Smooth muscle cell (in vitro differentiated cells): Measurements from ENCODE around the gene PRKCB. TPM values are rescaled to one million over a fixed set of nuclear protein-coding genes. Genes with fewer than 3 reads are reported as not detected.

Experiments used
- DNase-seq: peaks from one replicate; lab custom pipeline; 2025; ENCODE audit not compliant: unreplicated experiment; lab: John Stamatoyannopoulos, UW
- H2AFZ ChIP-seq: fragments of 200-600 bp; sonication (generic); 2 replicates; pipeline ENCODE4 v1.6.0; 2016; ENCODE audit warnings: antibody characterized with exemption, low read depth, mild to moderate bottlenecking
- H3F3A ChIP-seq: fragments of 200-600 bp; sonication (generic); 2 replicates; pipeline ENCODE4 v1.6.0; 2017; ENCODE audit warnings: antibody characterized with exemption, low read depth
- H3K27ac ChIP-seq: fragments of 200-600 bp; sonication (generic); 2 replicates; pipeline ENCODE4 v1.5.1; 2016; ENCODE audit warnings: low read depth, mild to moderate bottlenecking
- H3K27me3 ChIP-seq: fragments of 200-600 bp; sonication (generic); 2 replicates; pipeline ENCODE4 v1.6.1; 2016; ENCODE audit warnings: low read depth, mild to moderate bottlenecking
- H3K36me3 ChIP-seq: fragments of 200-600 bp; sonication (generic); 2 replicates; pipeline ENCODE4 v1.5.1; 2016; ENCODE audit warnings: low read depth
- H3K4me1 ChIP-seq: fragments of 200-600 bp; sonication (generic); 2 replicates; pipeline ENCODE4 v1.5.1; 2016; ENCODE audit warnings: low read depth
- H3K4me2 ChIP-seq: fragments of 200-600 bp; sonication (generic); 2 replicates; pipeline ENCODE4 v1.6.0; 2016; ENCODE audit warnings: mild to moderate bottlenecking
- H3K4me3 ChIP-seq: fragments of 200-600 bp; sonication (generic); 2 replicates; pipeline ENCODE4 v1.5.1; 2016; ENCODE audit warnings: mild to moderate bottlenecking
- H3K79me2 ChIP-seq: fragments of 200-600 bp; sonication (generic); 2 replicates; pipeline ENCODE4 v1.6.0; 2016; ENCODE audit warnings: low read depth, mild to moderate bottlenecking
- H3K9ac ChIP-seq: fragments of 200-600 bp; sonication (generic); 2 replicates; pipeline ENCODE4 v1.6.0; 2016; ENCODE audit warnings: low read depth
- H3K9me3 ChIP-seq: fragments of 200-600 bp; sonication (generic); replicated peaks from 2 replicates; pipeline ENCODE4 v1.5.1; 2016; ENCODE audit warnings: low read depth
- H4K20me1 ChIP-seq: fragments of 200-600 bp; sonication (generic); 2 replicates; pipeline ENCODE4 v1.6.0; 2016; ENCODE audit warnings: low read depth
- WGBS: methylation state at CpG from one replicate; pipeline ENCODE4 v1.1.7; 2016; ENCODE audit warnings: low lambda C conversion rate; 5-methylcytosine and 5-hydroxymethylcytosine counted together
- polyA plus RNA-seq: library from polyadenylated mRNA; unstranded; fragments of >200 nt; fragmentation: Nextera tagmentation; extraction: Ambion mirVana; gene quantifications from 2 replicates; pipeline ENCODE4 v1.2.1, GENCODE V29; 2016
- total RNA-seq: library from RNA; depleted of rRNA; stranded (reverse); fragments of >200 nt; gene quantifications from 2 replicates; pipeline ENCODE4 v1.2.3, GENCODE V29; 2014
- TF ChIP-seq, protein P1 (sequence below): fragments of 200-600 bp; sonication (generic); IDR thresholded peaks from 2 replicates; pipeline ENCODE4 v1.5.1; 2017; ENCODE audit warnings: borderline replicate concordance, mild to moderate bottlenecking, antibody characterized with exemption; ENCODE audit not compliant: insufficient read depth, poor library complexity, severe bottlenecking

Gene PRKCB
- total and polyA plus RNA-seq, 2 experiments from 2014 or later: 0.36 TPM; not detected in 1

DNA sequence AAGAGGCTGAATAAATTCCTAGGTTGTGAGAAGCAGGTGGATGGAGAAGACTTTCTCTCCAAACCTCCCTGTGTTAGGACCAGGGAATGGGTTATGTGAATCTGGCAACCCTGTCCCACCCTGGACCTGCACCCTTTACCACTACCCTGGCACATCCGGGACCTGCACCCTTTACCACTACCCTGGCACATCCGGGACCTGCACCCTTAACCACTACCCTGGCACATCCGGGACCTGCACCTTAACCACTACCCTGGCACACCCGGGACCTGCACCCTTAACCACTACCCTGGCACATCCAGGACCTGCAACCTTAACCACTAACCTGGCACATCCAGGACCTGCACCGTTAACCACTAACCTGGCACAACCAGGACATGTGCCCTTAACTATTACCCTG is 213.3 kb downstream of the PRKCB start:
- Histone ChIP-seq H3K27me3 (peaks cover 14% of the 10 kb centered on the region), H3K27ac (no peak overlapping the region), H3K9me3 (no peaks in the 10 kb centered on the region), H3K4me1 (no peaks in the 10 kb centered on the region), H3F3A (no peaks in the 10 kb centered on the region), H3K4me3 (no peak overlapping the region), H2AFZ (no peak overlapping the region), H3K9ac (no peak overlapping the region), H4K20me1 (no peaks in the 10 kb centered on the region), H3K4me2 (no peak overlapping the region), H3K79me2 (no peaks in the 10 kb centered on the region), H3K36me3 (no peaks in the 10 kb centered on the region)
- WGBS: 92% methylated on average over 5 of the region's 5 CpGs
- TF ChIP-seq, protein P1, sequence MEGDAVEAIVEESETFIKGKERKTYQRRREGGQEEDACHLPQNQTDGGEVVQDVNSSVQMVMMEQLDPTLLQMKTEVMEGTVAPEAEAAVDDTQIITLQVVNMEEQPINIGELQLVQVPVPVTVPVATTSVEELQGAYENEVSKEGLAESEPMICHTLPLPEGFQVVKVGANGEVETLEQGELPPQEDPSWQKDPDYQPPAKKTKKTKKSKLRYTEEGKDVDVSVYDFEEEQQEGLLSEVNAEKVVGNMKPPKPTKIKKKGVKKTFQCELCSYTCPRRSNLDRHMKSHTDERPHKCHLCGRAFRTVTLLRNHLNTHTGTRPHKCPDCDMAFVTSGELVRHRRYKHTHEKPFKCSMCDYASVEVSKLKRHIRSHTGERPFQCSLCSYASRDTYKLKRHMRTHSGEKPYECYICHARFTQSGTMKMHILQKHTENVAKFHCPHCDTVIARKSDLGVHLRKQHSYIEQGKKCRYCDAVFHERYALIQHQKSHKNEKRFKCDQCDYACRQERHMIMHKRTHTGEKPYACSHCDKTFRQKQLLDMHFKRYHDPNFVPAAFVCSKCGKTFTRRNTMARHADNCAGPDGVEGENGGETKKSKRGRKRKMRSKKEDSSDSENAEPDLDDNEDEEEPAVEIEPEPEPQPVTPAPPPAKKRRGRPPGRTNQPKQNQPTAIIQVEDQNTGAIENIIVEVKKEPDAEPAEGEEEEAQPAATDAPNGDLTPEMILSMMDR: no peak
- DNase-seq: no peak

DNA sequence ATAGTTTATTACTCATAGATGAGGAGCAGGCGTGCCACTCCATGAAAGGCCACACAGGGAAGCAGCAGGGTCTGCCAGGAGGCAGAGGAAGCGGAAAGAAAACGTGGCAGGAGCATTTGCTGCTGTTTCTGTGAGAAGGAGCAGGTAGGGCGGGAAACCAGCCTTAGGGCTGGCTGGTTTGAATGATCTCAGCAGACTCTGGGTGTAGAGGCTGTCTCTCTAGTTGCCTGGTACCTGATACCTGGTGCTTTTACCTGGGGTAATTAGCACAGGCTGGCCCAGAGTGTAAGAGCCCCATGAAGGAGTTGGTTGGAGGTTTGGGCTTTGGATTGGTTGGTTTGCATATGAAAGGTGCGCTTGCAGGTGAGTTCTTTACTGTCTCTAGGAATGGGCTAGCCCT is 215.3 kb downstream of the PRKCB start:
- Histone ChIP-seq H3K4me3 (no peak overlapping the region), H3K4me1 (no peaks in the 10 kb centered on the region), H3K27me3 (peaks cover 24% of the 10 kb centered on the region), H3K79me2 (no peaks in the 10 kb centered on the region), H4K20me1 (no peaks in the 10 kb centered on the region), H3K9ac (no peak overlapping the region), H3F3A (no peaks in the 10 kb centered on the region), H3K4me2 (no peak overlapping the region), H3K9me3 (no peaks in the 10 kb centered on the region), H2AFZ (no peak overlapping the region), H3K36me3 (no peaks in the 10 kb centered on the region), H3K27ac (no peak overlapping the region)
- no peak for DNase-seq
- WGBS: 62% methylated on average over 5 of the region's 5 CpGs
- TF ChIP-seq, protein P1: no peak

DNA sequence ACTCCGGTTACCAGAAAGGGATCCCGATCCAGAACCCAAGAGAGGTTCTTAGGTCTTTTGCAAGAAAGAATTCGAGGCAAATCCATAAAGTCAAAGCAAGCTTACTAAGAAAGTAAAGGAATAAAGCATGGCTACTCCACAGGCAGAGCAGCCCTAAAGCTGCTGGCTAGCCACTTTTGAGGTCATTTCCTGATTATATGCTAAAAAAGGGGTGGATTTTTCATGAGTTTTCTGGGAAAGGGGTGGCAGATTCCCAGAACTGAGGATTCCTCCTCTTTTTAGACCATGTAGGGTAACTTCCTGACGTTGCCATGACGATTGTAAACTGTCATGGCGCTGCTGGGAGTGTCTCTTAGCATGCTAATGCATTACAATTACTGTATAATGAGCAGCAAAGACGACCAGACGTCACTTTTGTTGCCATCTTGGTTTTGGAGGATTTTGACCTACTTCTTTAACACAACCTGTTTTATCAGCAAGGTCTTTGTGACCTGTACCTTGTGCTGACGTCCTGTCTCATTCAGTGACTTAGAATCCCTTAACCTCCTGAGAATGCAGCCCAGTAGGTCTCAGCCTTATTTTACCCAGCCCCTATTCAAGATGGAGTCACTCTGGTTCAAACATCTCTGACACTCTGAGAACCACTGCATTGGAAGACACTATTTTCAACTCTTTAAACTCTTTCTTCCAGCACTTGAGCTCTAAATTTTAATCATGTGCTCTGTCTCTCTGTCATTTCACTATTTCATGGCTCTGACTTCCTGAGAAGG is 216.7 kb downstream of the PRKCB start:
- Histone ChIP-seq H3K4me2 (no peak overlapping the region), H4K20me1 (no peaks in the 10 kb centered on the region), H3K79me2 (no peaks in the 10 kb centered on the region), H3K27ac (no peak overlapping the region), H3K4me3 (no peak overlapping the region), H3K36me3 (no peaks in the 10 kb centered on the region), H3K9ac (no peak overlapping the region), H3K27me3 (peaks cover 36% of the 10 kb centered on the region), H3F3A (no peaks in the 10 kb centered on the region), H3K9me3 (no peaks in the 10 kb centered on the region), H3K4me1 (no peaks in the 10 kb centered on the region), H2AFZ (no peak overlapping the region)
- TF ChIP-seq, protein P1: no peak
- 72% methylated on average over 9 of the region's 9 CpGs for WGBS
- no peak for DNase-seq
